ENCODE data around the gene HTT.

Gene HTT

DNA sequence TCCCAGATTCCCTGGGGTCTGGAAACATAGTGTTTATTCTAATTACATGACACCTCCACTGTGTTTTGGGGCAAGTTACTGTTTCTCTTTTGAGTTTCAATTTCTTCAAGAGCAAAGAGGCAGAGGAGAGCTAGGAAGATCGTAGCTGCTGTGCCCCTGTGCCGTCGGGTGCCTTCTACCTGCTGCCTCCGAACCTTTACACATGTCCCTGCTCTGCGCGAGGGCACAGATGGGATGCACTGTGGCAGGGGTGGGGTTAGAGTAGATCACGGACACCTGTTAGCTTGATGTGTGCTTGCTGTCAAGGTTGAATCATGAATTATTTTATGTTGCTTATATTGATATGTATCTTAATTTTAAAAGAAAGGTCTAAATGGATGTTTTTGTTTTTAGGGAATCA lies 103.4 kb downstream of the HTT start:
- no peak for DNase-seq

DNA sequence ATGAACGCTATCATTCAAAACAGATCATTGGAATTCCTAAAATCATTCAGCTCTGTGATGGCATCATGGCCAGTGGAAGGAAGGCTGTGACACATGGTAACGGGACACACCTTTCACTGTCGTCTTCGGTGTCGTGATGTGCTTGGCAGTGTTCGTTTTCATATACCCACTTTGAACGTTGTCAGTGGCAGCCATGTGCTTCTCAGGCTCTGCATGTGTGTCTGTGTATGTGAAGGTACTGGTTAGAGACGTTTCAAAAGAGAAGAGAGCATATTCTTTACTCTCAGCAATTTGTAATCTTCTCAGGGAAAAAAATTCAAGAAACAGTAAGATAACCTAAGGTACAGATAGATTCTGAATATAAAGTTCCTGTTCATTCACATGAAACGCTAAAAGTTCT lies 103.9 kb downstream of the HTT start:
- DNase-seq = no peak

DNA sequence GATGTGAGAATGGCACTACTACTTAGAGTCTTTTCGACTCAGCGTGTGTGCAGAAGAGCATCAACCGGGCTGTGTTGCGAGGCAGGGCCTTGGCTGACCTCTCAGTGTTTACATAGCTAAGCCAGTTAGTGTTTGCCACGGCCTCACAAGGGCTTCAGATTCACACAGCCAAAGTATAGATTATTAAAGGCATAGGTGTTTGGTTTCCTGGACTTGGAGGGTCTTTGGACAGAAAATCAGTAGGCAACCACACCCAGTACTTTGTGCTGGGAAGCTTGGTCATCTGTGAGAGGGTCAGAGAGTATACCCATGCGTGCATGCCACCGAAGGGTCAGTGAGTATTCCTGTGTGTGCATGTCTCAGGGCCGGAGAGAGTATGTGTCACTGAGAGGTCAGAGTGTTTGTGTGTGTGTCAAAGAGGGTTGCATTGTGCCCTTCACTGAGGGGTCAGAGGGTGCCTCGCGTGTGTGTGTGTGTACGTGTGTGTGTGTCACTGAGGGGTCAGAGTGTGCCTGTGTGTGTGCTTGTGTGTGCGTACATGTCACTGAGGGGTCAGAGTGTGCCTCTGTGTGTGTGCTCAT lies 104.7 kb downstream of the HTT start:
- no peak for DNase-seq

DNA sequence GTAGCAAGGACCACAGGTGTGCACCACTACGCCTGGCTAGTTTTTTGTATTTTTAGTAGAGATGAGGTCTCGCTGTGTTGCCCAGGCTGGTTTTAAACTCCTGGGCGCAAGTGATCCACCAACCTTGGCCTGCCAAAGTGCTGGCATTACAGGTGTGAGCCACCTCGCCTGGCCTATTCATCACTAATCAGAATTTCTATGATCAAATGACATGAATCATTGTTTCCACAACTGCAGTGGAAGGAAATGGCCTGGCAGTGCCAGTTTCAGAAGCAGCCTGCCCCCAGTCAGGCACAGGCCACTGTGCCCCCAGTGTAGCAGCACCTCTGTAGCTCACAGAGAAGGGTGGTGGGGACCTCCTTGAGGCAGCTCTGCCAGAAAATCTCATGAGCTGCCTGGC lies 108.5 kb downstream of the HTT start:
- DNase-seq = no peak

DNA sequence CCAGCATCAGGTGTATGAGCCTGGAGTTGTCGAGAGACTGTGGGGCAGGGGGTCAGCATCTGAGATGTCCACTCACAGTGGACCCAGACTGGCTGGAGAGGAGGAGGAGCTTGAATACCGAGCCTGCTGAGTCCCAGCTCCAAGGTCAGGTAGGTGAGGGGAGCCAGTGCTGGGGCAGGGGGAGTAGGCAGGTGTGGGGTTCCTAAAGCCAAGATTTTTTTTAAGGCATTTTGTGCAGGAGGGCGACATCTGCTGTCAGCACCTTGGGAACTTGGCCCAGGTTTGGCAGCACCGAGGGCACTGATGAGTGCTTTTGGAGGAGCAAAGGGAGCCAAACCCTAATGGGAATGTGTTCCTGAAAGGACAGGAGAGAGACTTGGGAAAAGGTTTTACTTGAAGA lies 110.2 kb downstream of the HTT start:
- DNase-seq = no peak

DNA sequence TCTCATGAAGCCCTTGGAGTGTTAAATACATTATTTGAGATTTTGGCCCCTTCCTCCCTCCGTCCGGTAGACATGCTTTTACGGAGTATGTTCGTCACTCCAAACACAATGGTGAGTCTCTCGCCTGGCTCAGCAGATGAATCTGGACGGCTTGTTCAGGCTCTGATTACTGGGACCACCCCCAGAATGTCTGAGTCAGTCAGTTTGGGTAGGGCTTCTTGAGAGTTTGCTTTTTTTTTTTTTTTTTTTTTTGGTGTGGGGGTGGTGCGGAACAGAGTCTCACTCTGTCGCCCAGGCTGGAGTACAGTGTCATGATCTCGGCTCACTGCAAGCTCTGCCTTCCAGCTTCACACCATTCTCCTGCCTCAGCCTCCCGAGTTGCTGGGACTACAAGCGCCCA lies 112.1 kb downstream of the HTT start:
- DNase-seq = no peak

DNA sequence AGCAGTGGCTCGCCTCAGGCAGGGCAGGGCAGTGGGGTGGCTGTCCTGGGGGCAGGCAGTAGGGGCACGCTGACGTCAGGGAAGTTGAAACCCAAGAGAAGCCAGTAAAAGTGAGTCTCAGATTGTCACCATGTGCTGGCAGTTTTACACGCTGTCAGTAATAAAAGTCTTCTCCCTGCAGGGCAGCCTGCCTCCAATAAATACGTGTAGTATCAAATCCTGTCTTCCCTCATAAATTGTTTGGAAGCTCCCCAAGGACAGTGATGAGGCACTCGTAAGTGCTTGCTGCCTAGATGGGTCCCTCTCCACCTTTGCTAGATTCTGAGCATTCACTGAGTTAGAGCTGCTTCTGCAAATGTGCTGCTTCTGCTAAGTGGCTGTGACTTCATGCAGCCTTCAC lies 113.6 kb downstream of the HTT start:
- DNase-seq = no peak

DNA sequence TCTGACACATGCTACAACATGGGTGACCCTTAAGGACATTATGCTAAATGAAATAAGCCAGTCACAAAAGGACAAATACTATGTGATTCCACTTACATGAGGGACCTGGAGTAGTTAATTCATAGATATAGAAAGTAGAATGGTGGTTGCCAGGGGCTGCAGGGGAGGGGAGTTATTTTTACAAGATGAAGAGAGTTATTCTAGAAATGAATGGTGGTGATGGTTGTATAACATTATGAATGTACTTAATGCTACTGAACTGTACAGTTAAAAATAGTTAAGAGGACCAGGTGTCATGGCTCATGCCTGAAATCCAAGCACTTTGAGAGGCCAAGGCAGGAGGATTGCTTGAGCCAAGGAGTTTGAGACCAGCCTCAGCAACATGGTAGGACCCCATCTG lies 115.0 kb downstream of the HTT start:
- no peak for DNase-seq

DNA sequence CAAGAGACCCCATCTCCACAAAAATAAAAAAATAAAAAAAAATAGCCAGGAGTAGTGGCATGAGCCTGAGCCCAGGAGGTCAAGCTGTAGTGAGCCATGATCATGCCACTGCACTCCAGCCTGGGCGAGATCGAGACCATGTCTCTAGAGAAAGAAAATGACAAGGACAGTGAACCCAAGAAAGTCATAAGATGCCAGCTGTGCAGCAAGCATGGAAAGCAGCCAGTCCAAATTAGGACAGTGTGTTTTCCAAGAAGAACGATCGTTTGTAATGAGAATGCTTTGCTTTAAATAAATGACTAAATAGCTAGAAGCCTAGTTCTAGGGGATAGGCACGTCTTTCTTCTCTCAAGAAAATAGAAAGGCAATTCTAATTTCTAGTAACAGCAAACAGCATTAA lies 116.1 kb downstream of the HTT start:
- no peak for DNase-seq

DNA sequence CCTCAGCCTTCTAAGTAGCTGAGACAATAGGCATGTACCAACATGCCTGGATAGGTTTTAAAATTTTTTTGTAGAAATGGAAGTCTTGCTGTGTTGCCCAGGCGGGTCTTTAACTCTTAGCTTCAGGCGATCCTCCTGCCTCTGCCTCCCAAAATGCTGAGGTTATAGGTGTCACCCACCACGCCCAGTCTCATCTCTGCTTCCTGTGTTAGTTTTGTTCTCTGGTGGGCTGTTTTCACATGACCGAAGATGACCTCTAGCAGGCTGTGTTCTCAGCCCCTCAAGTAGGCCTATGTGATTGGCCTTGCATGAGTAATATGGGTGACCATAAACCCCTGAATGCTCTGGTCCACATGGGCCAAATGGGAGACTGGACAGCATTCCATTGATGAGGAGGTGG lies 117.7 kb downstream of the HTT start:
- DNase-seq = no peak

DNA sequence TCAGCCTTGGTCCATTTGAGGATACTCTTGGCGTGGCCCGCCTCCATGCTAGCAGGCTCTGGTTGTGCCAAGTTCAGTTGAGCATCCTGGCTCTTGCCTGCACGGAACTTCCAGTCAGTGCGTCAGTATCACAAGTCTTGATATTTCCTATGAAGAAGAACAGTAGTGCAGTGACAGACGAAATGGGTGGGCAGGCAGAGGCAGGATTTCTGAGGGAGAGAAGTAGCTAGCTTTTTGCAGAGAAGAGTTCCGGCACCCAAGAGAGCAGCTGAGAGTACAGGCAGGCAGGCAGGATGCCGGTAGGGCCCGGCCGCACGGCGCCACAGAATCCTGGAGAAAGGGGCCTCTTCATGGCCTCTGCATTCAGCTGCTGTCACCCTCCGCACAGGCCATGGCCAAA lies 118.3 kb downstream of the HTT start:
- DNase-seq = no peak

DNA sequence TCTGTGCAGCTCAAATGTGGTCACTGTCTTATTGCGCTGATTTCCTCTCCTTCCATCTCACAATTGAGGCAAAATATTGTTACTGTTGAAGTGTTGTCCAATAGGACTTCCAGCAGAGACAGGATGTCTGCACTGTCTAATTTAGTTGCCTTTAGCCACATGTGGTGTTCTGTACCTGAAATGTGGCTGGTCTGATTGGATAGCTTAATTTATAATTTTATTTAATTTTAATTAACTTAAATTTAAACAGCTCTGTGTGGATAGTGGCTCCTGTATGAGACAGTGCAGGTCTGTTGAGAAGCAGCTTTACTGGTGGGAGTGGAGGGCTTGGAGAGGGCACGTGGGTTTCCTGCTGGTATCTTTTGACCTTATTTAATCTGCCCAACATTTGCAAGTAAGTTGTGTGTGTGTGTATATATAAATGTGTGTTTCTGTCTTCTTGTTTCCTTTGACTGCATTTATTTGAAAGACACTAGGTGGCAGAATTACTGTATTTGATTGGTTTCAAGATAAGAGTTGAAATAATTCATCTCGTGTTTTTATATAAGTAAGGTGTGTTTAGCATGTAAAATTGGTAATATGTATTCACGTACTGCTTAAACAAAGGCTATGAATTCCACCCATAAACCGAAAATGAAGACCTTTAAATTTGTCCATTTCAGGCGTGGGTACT lies 119.2 kb downstream of the HTT start:
- no peak for DNase-seq

DNA sequence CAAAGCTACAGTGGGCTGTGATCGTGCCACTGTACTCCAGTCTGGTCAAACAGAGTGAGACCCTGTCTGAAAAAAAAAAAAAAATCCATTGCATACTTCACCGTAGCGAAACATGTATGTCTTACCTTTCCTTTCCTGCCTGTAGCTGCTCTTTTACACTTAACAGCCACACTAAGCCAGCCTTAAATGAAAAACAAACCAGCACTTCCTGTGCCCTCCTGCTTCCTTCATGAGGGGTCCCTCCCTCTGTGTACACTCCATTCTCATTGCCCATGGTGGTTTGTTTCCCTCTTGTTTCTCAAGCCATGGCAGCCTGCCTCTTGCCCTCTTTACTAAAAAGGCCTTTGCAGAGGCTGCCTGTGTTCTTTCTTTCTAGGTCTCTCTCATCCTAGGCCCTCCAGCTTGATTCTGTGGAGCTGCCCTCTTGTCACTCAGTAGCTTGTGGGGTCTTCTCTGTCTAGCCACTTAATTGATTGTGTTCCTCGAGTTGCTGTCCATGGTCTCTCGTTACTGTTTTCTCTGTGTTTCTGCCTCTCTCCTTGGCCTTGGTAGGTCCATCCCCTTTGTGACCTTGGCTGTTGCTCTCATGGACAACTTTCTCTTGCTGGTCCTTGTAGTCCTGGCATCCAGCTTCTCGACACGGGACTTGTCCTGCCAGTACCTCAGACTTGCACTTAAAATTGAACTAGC lies 122.3 kb downstream of the HTT start:
- DNase-seq = no peak

DNA sequence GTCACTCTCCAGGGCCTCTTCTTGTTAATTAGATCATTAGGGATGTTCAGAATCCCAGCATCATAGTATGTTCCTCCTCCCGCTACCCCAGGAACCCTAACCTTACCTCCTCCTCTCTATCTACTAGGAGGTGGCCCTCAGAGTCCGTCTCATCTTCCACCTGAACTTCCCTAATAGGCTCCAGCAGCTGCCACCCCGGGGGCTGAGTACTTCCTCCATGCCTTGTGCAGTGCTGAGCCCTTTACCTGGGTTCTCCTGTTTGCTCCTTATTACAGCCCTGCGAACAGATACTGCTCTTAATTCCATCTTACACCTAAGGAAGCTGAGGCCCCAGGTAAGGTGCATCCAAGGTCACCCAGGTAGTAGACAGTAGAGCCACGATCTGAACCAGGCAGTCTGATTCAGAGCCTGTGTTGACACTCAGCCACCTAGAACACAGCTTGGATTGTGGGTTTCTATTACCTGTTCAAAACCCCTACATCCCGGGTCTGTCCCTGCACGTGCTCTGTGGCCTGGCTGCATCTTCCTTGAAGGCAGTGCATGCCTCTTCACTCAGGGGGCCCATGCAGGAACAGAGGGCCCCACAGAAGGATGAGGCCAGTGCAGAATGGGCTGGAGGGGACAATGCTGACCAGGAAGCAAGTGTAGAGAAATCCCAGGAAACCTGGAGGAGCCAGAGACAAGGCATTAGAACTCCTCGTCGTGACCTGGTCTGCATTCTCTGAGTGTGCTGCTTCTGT lies 123.1 kb downstream of the HTT start:
- DNase-seq = no peak

DNA sequence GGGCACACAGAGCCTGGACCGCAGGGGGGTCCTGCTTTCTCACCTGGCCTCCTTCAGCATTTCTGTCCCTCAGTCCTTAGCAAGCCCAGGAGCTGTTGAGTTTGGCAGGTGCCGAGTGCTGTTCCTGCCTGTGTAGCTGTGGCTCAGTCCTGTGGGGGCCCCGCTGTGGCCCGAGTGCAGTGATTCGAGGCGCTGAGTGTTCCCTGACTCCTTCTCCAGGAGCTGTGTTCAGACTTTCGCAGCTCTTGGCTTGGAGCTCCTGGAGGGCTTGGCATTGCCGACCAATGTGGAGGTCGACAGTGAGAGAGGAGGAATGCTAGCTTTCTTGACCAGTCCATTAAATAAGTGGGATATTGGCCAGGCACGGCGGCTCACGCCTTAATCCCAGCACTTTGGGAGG lies 124.4 kb downstream of the HTT start:
- no peak for DNase-seq

DNA sequence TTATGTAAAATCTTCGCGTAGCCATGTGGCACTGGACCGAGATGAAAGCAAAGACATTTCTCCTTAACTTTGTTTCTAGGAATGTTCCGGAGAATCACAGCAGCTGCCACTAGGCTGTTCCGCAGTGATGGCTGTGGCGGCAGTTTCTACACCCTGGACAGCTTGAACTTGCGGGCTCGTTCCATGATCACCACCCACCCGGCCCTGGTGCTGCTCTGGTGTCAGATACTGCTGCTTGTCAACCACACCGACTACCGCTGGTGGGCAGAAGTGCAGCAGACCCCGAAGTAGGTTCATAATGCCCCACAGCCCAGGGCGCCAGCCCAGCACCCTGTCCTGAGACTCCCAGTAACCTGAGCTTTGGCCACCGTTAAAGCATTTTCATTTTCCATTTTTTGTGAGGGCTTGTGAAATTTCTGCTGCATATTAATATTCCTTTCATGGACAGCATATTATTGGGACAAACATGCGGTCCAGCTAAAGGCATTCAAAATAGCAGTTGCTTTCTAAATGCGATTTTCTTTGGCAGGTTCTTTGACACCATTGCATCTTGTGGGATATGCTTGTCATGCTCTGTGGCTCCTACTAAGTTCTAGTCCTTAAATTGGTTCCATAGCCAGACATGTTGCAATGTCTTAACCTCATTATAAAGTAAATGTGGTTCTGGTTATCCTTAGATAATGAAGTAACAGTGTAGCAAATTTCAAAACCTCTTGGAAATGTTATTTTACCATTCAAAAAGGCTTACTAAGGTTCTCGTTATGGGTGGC lies 125.4 kb downstream of the HTT start:
- DNase-seq = no peak

DNA sequence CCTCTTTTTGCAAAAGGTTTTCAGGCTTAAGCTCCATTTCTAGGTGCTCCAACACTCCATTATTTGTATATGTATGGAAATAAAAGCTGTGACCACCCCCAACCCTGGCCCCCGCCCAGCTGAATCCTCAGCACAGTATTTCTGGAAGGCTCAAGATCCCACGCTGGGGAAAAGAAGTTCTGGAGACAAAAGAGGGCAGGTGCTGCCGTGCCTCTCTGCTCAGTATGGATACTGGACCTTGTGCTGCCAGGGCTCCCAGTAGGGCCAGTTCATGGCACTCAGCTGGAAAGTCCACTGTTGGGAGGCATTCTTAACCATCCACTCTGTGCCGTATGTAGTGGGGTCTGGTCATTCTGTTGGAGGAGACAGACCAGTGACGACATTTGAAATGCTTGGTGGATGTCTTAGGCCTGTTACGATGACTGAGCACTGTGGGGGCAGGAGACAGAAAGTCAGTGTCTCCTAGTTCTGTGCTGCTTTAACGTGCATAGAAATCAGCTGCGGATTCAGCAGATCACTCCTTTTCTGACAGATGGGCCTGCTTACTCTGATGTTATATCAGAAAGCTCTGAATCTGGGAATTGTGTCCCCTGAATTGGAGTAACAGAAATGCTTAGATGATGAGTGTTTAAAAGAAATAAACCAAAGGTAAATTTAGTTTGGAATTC lies 126.1 kb downstream of the HTT start:
- no peak for DNase-seq

DNA sequence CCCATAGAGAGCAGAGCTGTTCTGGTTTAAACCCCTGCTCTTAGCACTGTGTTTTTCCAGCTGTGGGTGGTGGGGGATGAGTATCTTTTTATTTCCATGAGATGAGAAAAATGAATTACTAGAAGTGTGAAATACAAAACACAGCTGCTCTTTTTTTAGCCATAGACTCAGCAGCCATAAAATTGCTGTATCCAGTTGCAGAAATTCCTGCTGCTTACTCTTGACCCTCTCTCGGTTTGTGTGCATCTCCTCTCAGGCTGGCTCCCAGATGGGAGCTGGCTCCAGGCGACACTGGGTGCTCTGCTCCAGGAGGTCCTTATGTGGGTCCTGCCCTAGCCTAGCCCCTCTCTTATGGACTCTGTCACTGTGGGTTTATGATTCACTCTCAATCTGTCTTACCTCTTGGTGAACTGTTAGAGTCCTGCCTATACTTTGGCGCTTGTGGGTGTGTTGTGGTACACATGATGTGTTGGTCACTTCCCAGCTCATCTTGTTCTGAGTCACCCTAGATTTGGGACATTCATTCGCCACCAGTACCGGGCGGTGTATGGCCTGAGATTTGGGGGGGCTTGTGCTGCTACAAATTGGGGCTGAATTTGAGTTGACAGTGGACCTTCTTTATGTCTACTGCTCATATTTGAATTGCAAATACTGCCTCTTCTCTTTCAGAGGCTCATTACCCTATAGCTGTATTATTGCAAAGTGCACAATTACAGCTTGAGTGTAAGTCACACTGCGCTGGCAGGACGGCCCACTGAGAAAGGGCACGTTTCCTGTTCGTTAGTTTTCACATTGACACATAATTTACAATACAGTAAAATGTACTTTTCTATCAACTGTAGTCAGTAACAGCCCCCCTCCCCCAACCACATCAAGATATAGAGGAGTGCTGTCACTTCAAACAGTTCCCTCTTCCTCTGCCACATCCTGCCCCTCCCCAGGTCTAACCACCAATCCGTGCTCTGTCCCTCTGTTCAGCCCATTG lies 127.5 kb downstream of the HTT start:
- DNase-seq = no peak

DNA sequence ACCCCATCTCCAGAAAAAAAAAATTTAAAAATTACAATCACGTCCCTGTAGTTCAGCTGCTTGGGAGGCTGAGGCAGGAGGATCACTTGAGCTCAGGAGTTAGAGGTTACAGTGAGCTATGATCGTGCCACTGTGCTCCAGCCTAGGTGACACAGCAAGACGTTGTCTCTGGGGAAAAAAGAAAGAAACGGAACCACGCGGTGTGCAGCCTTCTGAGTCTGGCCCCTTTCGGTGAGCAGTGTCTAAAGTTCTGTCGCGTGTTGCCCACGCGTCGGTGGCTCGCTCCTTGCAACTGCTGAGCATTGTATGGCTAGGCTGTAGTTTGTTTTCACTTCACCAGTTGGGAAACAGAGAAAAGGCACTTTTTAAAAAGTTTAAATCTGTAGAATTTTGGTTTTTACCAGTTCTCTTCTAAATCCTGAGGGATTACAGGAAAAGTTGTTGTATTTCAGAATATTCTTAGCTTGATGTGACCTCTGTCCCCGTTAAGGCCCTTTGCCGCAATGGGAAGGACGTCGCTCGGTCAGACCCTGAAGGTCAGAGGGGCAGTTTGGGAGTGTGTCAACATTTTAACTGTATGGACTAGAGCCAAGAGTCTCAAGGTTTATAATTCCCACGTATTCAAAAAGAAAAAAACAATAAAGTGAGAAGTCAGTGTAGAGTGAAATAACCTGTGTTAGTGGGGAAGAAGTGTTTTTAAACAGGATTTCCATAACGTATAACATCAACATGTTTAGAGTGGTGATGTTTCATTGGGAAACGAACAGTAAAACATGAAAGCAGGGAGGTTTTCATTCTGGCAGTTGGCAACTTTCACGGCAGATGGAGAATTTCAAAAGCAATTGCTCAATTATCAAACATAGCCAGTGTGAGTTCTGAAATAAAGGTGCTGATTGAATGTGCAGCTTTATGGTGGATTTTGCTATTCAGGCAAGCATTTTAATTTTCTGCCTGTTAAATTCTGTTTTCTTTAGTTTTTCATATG lies 128.6 kb downstream of the HTT start:
- DNase-seq = no peak

DNA sequence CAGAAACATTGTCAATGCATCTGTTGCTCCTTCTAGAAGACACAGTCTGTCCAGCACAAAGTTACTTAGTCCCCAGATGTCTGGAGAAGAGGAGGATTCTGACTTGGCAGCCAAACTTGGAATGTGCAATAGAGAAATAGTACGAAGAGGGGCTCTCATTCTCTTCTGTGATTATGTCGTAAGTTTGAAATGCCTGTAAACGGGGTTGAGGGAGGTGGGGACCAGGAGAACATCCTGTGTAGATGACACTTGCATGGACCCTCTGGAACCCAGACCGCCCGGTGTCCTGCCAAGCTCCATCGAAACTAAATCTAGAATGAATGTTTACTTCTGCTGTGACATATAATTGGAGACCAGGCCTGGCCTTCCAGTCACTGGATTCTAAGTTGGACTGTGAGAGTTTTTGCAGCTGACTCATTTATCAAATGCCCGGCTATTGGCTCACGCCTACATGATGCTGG lies 129.5 kb downstream of the HTT start:
- no peak for DNase-seq

Data from NCI-H446 treated with DMSO at 0.1 percent for 48 hours (cell line).